Chondrocyte (in vitro differentiated cells): ENCODE measurements around the gene CHST11. TPM values are rescaled to one million over a fixed set of nuclear protein-coding genes. Genes with fewer than 3 reads are reported as not detected.
A peak's percentile ranks its signal among the peaks of the same experiment; 100 is the strongest.

ENCODE experiments used
- DNase-seq: peaks from one replicate; pipeline ENCODE4 v3.0.0; 2021; ENCODE audit warnings: mixed read lengths, low spot score
- H3K27ac Mint-ChIP-seq: one replicate; pipeline ENCODE4 v1.8.0; 2021; ENCODE audit warnings: mild to moderate bottlenecking, moderate library complexity, mixed read lengths; ENCODE audit not compliant: unreplicated experiment
- H3K27me3 Mint-ChIP-seq: 2 replicates; pipeline ENCODE4 v1.8.0; 2021; ENCODE audit warnings: low read depth, mixed read lengths
- H3K36me3 Mint-ChIP-seq: 2 replicates; pipeline ENCODE4 v1.8.0; 2021; ENCODE audit warnings: low read depth, mixed read lengths
- H3K4me1 Mint-ChIP-seq: 2 replicates; pipeline ENCODE4 v1.8.0; 2021; ENCODE audit warnings: low read depth, mild to moderate bottlenecking, mixed read lengths
- H3K4me3 Mint-ChIP-seq: one replicate; pipeline ENCODE4 v1.8.0; 2021; ENCODE audit warnings: mild to moderate bottlenecking, moderate library complexity, mixed read lengths; ENCODE audit not compliant: unreplicated experiment
- H3K9me3 Mint-ChIP-seq: 2 replicates; pipeline ENCODE4 v1.8.0; 2021; ENCODE audit warnings: low read depth, mixed read lengths
- CTCF ChIP-seq: fragments of 200-600 bp; sonication (generic); IDR thresholded peaks from 2 replicates; pipeline ENCODE4 v1.5.0; 2021; ENCODE audit warnings: antibody characterized with exemption, mild to moderate bottlenecking, moderate library complexity
- total RNA-seq: library from RNA; stranded (reverse); gene quantifications from 3 replicates; pipeline ENCODE4 v1.2.1, GENCODE V29; 2021

The CHST11 gene
- total RNA-seq, 1 donor from 2014 or later, result 6.2 TPM

GRCh38 chr12:104494137-104494792 lies 37.5 kb downstream of the CHST11 start:
- H3K36me3 Mint-ChIP-seq, result no peaks in the 10 kb centered on the region
- H3K4me3 Mint-ChIP-seq, result no peak overlapping the region
- H3K9me3 Mint-ChIP-seq, result no peaks in the 10 kb centered on the region
- peak overlapping the region; percentile 49 for H3K27ac Mint-ChIP-seq
- H3K27me3 Mint-ChIP-seq, result no peaks in the 10 kb centered on the region
- peaks cover 26% of the 10 kb centered on the region for H3K4me1 Mint-ChIP-seq
- TF ChIP-seq CTCF, result no peak
- DNase-seq, result no peak

GRCh38 chr12:104494793-104495158 lies 38.0 kb downstream of the CHST11 start:
- Mint-ChIP-seq H3K27ac (peak overlapping the region; percentile 24), H3K27me3 (no peaks in the 10 kb centered on the region), H3K36me3 (no peaks in the 10 kb centered on the region), H3K4me1 (peaks cover 26% of the 10 kb centered on the region), H3K9me3 (no peaks in the 10 kb centered on the region), H3K4me3 (no peak overlapping the region)
- TF ChIP-seq CTCF, result no peak
- DNase-seq, result no peak

GRCh38 chr12:104495786-104496185 lies 39.0 kb downstream of the CHST11 start:
- Mint-ChIP-seq H3K4me3 (no peak overlapping the region), H3K9me3 (no peaks in the 10 kb centered on the region), H3K27me3 (no peaks in the 10 kb centered on the region), H3K36me3 (no peaks in the 10 kb centered on the region), H3K27ac (peak overlapping the region; percentile 2), H3K4me1 (peaks cover 26% of the 10 kb centered on the region)
- TF ChIP-seq CTCF, result no peak
- DNase-seq, result no peak

- no peaks in the 10 kb centered on the region for H3K27me3 Mint-ChIP-seq
- H3K4me1 Mint-ChIP-seq, result peaks cover 26% of the 10 kb centered on the region
- H3K27ac Mint-ChIP-seq, result no peak overlapping the region
- H3K4me3 Mint-ChIP-seq, result no peak overlapping the region
- H3K9me3 Mint-ChIP-seq, result no peaks in the 10 kb centered on the region
- DNase-seq, result no peak
- no peak for TF ChIP-seq CTCF
- no peaks in the 10 kb centered on the region for H3K36me3 Mint-ChIP-seq
These were observed 39.6 kb downstream of the CHST11 start for GRCh38 chr12:104496336-104496735.

GRCh38 chr12:104498211-104498801 lies 41.6 kb downstream of the CHST11 start:
- DNase-seq, result no peak
- Mint-ChIP-seq H3K9me3 (no peaks in the 10 kb centered on the region), H3K4me3 (no peak overlapping the region), H3K4me1 (peaks cover 31% of the 10 kb centered on the region), H3K27ac (no peak overlapping the region), H3K27me3 (no peaks in the 10 kb centered on the region), H3K36me3 (no peaks in the 10 kb centered on the region)
- no peak for TF ChIP-seq CTCF
